ENCODE data around the gene C1orf116.

Gene C1orf116

DNA sequence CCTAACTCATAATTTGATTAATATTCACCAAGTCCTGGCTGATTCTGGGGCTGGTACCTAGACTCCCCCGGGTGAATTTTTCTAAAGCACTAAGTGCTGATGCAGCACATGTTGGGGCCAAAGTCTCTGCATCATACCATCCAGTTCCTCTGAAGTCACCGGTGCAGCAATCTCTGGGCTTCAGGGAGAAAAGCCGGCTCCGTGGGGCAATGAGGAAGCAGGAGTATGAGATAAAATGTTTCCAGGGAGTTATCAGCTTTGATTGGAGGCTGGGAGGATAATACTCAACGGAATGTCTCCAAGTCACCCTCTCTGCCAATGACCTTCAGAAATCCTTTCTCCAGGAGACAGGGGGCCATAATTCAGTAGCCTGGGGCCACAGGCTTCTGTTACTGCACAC, 63.5 kb downstream of the C1orf116 start:
- no peak for DNase-seq (ENCODE audit: low read depth)
- H3K4me3 ChIP-seq (ENCODE audit: control insufficient read depth, low read depth, low read length) = no peak overlapping the region
- TF ChIP-seq, protein P1, sequence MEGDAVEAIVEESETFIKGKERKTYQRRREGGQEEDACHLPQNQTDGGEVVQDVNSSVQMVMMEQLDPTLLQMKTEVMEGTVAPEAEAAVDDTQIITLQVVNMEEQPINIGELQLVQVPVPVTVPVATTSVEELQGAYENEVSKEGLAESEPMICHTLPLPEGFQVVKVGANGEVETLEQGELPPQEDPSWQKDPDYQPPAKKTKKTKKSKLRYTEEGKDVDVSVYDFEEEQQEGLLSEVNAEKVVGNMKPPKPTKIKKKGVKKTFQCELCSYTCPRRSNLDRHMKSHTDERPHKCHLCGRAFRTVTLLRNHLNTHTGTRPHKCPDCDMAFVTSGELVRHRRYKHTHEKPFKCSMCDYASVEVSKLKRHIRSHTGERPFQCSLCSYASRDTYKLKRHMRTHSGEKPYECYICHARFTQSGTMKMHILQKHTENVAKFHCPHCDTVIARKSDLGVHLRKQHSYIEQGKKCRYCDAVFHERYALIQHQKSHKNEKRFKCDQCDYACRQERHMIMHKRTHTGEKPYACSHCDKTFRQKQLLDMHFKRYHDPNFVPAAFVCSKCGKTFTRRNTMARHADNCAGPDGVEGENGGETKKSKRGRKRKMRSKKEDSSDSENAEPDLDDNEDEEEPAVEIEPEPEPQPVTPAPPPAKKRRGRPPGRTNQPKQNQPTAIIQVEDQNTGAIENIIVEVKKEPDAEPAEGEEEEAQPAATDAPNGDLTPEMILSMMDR (IDR thresholded peaks at IDR 0.05; ENCODE audit: control insufficient read depth, insufficient read depth, low read depth, low read length, missing control alignments) = no peak

Data from AG09309 (cell line).